Inferior parietal cortex (tissue), 1 donor: ENCODE measurements around the gene DTNB.
A peak's percentile ranks its signal among the peaks of the same experiment; 100 is the strongest.
"Not testable (repeated sequence)": the region's sequence is repeated elsewhere in the genome, so short reads cannot be mapped to it uniquely, and the experiment has no call there.

ENCODE experiments used
- DNase-seq: peaks from one replicate; pipeline ENCODE4 v3.0.0-alpha.2; 2016; ENCODE audit errors: extremely low spot score

Gene DTNB

GRCh38 chr2:25673300-25674076, at the start of gene DTNB:
DTNB (minus strand) TSS chr2:25673577; CDS start chr2:25652660, 20,917 bp downstream.
- peak; percentile 58 for DNase-seq

GRCh38 chr2:25722224-25722623, 48.8 kb upstream of the DTNB start:
- no peak for DNase-seq

GRCh38 chr2:25720575-25720974, 47.2 kb upstream of the DTNB start:
- DNase-seq: no peak

GRCh38 chr2:25714740-25715139, 41.4 kb upstream of the DTNB start:
- DNase-seq: no peak

GRCh38 chr2:25712455-25712854, 39.1 kb upstream of the DTNB start:
- no peak for DNase-seq

- DNase-seq: no peak
Observed at GRCh38 chr2:25711675-25712354, 38.4 kb upstream of the DTNB start.

GRCh38 chr2:25710750-25711149, 37.4 kb upstream of the DTNB start:
- no peak for DNase-seq

- DNase-seq: no peak
Observed at GRCh38 chr2:25709349-25709748, 36.0 kb upstream of the DTNB start.

GRCh38 chr2:25707927-25708590, 34.7 kb upstream of the DTNB start:
- DNase-seq: no peak

GRCh38 chr2:25705575-25705974, 32.2 kb upstream of the DTNB start:
- not testable (repeated sequence) for DNase-seq

GRCh38 chr2:25701801-25702200, 28.4 kb upstream of the DTNB start:
- DNase-seq: no peak

GRCh38 chr2:25700221-25700660, 26.9 kb upstream of the DTNB start:
- DNase-seq: peak; percentile 50

GRCh38 chr2:25699216-25699615, 25.8 kb upstream of the DTNB start:
- DNase-seq: no peak

GRCh38 chr2:25698752-25699151, 25.4 kb upstream of the DTNB start:
- DNase-seq: no peak

- DNase-seq: no peak
Observed at GRCh38 chr2:25697559-25698341, 24.4 kb upstream of the DTNB start.

GRCh38 chr2:25692737-25693445, 19.5 kb upstream of the DTNB start:
- no peak for DNase-seq

GRCh38 chr2:25692143-25692542, 18.8 kb upstream of the DTNB start:
- DNase-seq: no peak

GRCh38 chr2:25690058-25690457, 16.7 kb upstream of the DTNB start:
- no peak for DNase-seq

- no peak for DNase-seq
Observed at GRCh38 chr2:25688236-25688635, 14.9 kb upstream of the DTNB start.

GRCh38 chr2:25685741-25686140, 12.4 kb upstream of the DTNB start:
- no peak for DNase-seq
